PFSK-1 (cell line): ENCODE results near the gene SELENOO.

ENCODE experiments used
- FOXP2 ChIP-seq: optimal IDR thresholded peaks from 2 replicates; pipeline ENCODE3; 2011; ENCODE audit warnings: borderline replicate concordance, control low read depth, inconsistent platforms; ENCODE audit not compliant: insufficient read depth; ENCODE audit errors: extremely low read length, extremely low read depth
- POLR2AphosphoS5 ChIP-seq: IDR thresholded peaks from 2 replicates; pipeline ENCODE4 v1.6.1; 2012; ENCODE audit warnings: low read depth, mild to moderate bottlenecking, control low read depth, low read length, moderate library complexity
- REST ChIP-seq, 2 experiments: IDR thresholded peaks; 2 replicates each; pipeline versions ENCODE4 v1.6.1 to v1.8.0; 2011 to 2012; ENCODE audit warnings: low read depth in 2 of 2, low read length in 2 of 2, control low read depth in 1 of 2, inconsistent platforms in 1 of 2, mild to moderate bottlenecking in 1 of 2, moderate library complexity in 1 of 2; ENCODE audit not compliant: insufficient read depth in 1 of 2
- SIN3A ChIP-seq: IDR thresholded peaks from 2 replicates; pipeline ENCODE4 v1.6.1; 2012; ENCODE audit warnings: mild to moderate bottlenecking, low read length, moderate library complexity, borderline replicate concordance; ENCODE audit not compliant: insufficient read depth
- TAF1 ChIP-seq: IDR thresholded peaks from 2 replicates; pipeline ENCODE4 v1.6.1; 2012; ENCODE audit warnings: low read length, control low read depth, borderline replicate concordance; ENCODE audit not compliant: insufficient read depth

The SELENOO gene

GRCh38 chr22:50157709-50158375, 43.0 kb upstream of the SELENOO start:
- TF ChIP-seq FOXP2 (no peak), POLR2AphosphoS5 (no peak), REST (IDR thresholded peaks at IDR 0.05; ENCODE audit: insufficient read depth in 1 of 2, low read depth in 2 of 2, low read length in 2 of 2) (no peak), SIN3A (no peak), TAF1 (no peak)

DNA sequence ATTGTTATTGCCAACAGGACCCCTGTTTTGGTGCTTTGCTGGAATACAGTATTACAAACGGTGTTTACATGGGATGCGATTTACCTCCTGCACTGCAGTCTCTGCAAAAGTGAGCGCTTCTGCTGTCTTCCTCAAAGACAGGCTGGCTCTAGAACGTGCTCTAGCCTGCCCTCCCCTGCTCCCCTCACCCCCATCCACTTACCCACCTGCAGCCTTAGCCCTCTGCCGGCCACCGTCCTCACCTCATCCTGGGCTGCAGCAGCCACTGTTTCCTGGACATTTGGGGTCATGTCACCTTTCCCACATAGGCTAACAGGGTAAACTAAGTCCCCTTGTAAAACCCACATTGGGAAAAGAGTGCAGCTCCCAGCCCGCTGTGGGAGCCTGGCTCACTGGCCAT, 39.9 kb upstream of the SELENOO start:
- no peak for TF ChIP-seq POLR2AphosphoS5
- no peak for TF ChIP-seq TAF1
- no peak for TF ChIP-seq SIN3A
- no peak for TF ChIP-seq FOXP2
- no peak for TF ChIP-seq REST (IDR thresholded peaks at IDR 0.05; ENCODE audit: insufficient read depth in 1 of 2, low read depth in 2 of 2, low read length in 2 of 2)

DNA sequence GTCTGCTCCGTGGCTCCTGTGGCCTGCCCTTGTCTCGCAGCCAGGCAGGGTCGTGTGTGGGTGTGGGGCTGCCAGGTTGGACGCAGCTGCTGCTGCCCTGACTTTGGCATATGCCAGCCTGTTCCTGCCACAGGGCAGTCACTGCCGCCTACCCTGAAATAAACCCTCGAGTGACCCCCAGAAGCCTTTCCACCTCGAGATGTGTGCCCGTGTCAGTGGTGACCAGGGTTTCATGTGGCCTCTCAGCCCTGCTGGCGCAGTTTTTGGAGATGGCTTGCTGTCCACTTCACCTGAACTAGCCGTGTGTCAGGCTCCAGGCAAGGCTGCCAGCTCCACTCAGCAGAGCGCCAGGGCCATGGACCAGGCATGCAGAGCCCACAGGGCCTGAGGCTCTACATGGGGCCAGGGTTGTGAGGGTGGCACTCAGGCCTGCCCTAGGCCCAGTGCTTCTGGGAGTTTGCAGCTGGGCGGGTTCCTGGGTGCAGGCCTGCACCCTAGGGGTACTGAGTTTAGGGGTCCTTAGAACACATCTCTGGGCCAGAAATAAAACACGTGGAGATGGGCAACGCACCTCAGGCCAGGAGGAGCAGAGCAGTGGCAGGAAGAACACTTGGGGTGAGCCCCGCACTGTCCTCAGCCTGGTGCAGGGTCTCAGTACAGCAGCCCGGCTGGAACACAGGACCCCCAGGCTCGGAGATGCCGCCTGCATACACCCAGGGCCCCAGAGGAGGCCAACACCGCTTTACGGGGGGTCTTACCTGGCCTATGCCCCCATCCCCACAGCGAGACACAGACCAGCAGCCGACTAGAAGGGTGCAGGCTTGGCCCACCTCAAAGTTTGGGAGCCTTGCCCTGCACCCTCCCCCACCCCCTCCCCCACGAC, 39.1 kb upstream of the SELENOO start:
- TF ChIP-seq FOXP2: no peak
- no peak for TF ChIP-seq TAF1
- TF ChIP-seq REST (IDR thresholded peaks at IDR 0.05; ENCODE audit: insufficient read depth in 1 of 2, low read depth in 2 of 2, low read length in 2 of 2): no peak
- TF ChIP-seq SIN3A: no peak
- no peak for TF ChIP-seq POLR2AphosphoS5

- TF ChIP-seq SIN3A: no peak
- no peak for TF ChIP-seq POLR2AphosphoS5
- no peak for TF ChIP-seq REST (IDR thresholded peaks at IDR 0.05; ENCODE audit: insufficient read depth in 1 of 2, low read depth in 2 of 2, low read length in 2 of 2)
- TF ChIP-seq FOXP2: no peak
- no peak for TF ChIP-seq TAF1
These were observed 38.3 kb upstream of the SELENOO start for GRCh38 chr22:50162391-50162956.
